ENCODE measurements around the gene PPP4R4. TPM values are rescaled to one million over a fixed set of nuclear protein-coding genes. Genes with fewer than 3 reads are reported as not detected.
"Not testable (repeated sequence)": the region's sequence is repeated elsewhere in the genome, so short reads cannot be mapped to it uniquely, and the experiment has no call there.

The PPP4R4 gene
- total RNA-seq, 2 donors from 2014 or later: 0.32 to 0.38 TPM

DNA sequence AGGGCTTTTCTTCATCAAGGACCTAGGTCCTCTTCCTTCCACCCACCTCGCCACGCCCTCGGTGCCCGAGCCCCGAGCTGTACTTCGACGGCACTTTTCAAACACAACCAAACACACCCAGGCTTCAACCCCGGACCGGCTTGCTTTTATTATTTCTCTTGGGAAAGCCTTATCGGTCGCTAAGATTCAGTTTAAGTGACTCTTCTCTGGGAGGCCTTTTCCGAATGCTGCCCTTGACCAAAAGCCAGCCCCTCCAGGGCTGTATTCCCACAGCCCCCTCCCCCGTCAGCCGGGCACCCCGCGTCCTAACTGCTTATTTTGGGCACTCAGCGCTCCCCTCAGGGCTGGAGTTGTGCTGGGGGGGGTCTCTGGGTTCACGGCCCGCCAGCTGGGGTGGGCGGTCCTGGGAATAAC is 644 bp upstream of the PPP4R4 start:
- peak; percentile 82 for DNase-seq (ENCODE audit: low spot score)
- intact Hi-C loops (cut with DNase I): loop anchor here in 1 of 2 donors (5.0 kb wide), 1 partner anchor 984 kb away; the partner anchor contains the start of gene DICER1

DNA sequence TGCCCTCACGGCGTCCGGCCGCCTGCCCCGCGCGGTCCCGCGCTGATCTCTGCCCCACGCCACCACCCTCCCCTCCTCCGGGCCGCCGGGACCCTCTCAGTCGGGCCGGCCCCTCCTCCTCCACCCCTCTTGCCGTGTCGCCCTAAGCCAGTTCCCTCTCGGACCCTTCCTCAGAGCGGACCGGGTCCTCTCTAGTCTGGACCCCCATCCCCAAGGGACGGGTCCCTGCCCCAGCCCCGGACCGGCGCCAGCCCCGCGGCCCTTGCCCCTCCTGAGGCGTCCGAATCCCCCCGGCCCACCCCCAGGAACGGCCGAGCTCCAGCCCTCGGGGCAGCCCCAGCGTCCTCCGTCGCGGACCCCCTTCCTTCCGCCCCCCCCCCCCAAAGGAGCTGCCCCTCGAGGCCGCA is 485 bp downstream of the PPP4R4 start:
- intact Hi-C loops (cut with DNase I): loop anchor here in 1 of 2 donors (5.0 kb wide), 1 partner anchor 983 kb away; the partner anchor contains the start of gene DICER1
- no peak for DNase-seq (ENCODE audit: low spot score)

DNA sequence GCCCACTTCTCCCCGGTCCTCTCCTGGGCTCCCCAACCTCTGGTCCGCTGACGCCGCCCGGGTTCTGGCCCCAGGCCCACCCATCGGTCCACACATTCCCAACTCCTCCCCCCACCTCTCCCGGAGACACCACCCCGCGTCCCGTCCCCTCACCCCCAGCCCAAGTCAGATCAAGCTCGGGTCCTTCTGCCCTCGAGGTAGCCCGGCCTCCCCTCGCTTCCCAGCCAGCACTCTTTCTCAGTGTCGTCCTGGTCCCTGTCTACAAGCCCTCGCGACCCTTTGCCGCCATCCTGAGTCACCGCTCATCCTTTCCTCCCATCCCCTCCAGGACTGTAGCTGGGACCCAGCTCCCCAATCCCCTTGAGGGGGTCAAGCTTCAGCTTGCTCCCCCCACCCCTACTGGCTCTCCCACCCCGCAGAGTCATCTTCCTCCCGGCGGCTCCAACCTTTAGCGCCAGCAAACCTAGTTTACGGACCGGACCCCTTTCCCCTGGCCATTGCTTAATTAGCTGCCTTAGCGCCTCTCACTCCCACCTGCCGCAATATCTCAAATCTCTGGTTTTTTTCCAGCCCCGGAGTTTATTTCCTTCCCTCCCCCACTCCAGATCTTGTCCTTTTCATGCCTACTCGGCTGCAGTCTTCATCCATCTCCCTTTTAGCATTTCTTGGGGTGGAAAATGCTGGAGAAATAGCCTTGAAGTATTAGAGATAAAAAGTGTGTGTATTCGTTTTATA is 1.1 kb downstream of the PPP4R4 start:
- DNase-seq (ENCODE audit: low spot score): no peak
- intact Hi-C loops (cut with DNase I): no loop called here

DNA sequence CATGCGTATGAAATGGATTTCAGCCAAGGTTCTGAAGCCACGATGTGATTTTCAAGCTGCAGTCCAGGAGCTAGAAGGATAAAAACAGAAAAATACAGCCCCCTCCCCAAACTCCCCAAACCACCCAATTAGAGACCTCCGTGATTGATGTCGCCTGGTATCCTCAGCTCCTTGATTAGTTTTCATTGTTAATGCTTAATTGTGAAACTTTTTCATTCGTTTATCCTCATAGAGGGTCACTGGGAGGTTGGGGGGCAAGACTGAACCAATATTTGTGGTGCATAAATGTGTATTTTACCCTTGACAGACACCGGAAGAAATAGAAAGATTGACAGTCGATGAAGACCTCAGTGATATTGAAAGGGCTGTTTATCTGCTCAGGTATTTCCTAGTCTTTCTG is 1.6 kb downstream of the PPP4R4 start:
- DNase-seq (ENCODE audit: low spot score): no peak
- intact Hi-C loops (cut with DNase I): no loop called here

DNA sequence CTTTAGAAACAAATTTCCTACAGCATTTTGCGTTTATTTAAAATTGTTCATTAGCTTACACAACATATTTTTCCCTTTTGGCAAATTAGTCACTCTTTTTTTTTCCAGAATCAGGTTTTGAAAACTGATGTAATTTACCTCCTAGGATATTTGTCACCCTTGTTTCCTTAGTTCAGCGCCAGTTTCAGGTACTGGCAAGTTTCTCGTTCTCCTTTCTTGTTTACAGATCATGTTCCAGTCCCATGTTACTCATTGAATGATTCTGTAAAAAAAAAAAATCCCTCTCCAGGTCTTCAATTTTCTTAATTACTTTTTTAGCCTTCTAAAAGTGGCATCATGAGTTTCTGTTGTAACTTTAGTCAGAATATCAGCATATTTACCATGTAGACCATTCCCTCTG is 2.7 kb downstream of the PPP4R4 start:
- intact Hi-C loops (cut with DNase I): no loop called here
- no peak for DNase-seq (ENCODE audit: low spot score)

DNA sequence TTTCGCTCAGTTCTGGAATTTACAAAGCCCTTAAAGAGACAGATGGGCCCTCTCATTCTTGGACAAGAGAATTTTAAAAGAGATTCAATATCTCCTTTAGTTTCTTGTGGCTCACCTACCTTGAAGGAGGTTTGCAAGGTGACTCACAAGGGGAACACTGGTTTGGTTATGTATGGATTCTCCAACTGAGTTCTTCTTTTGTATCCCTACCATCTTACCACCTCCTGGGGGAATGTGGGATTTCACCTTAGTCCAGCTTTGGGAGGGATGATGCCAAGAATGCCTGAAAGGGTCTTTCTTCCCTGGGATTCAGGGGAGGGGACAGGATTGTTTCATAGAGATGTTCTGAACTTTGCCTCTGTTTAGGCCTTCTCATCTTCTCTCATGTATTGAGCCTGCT is 3.7 kb downstream of the PPP4R4 start:
- no peak for DNase-seq (ENCODE audit: low spot score)
- intact Hi-C loops (cut with DNase I): no loop called here

DNA sequence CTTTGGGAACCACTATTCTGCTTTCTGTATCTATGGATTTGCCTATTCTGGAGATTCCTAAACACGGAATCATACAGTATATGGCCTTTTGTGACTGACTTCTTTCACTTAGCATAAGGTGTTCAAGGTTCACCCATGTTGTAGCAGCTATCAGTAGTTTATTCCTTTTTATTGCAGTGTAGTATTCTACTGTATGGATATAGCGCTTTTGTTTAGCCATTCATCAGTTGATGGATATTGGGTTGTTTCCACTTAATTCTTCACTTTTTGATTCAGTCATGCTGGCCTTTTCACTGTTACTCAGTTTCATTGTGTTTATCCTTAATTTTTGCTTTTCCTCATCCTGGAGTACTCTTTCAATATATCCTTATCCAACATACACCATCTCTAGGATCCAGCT is 5.1 kb downstream of the PPP4R4 start:
- DNase-seq (ENCODE audit: low spot score): no peak
- intact Hi-C loops (cut with DNase I): no loop called here

DNA sequence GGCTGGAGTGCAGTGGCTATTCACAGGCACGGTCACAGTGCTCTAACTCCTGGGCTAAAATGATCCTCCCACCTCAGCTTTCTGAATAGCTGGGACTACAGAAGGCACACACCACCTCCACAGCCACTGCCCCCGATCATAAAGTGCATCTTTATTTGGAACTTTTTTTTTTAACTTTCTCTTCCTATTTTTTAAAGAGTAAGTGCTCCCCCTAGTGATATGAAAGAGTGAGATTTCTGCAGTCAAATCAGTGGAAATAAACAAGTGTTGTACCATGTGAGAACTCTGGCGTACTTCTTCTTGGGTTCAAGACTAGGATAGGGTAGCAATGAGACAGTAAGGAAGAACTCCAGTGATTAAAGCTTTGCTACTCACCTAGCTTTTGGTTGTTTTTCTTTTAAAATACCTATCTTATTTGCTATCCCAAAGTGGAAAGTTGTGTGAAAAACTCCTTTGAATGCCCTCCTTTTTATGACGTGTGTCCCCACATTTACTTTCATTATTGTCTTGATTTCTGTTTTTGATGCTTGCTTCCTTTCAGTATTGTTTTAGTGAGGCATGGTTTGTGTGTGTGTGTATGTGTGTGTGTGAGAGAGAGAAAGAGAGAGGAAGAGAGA is 6.6 kb downstream of the PPP4R4 start:
- intact Hi-C loops (cut with DNase I): no loop called here

DNA sequence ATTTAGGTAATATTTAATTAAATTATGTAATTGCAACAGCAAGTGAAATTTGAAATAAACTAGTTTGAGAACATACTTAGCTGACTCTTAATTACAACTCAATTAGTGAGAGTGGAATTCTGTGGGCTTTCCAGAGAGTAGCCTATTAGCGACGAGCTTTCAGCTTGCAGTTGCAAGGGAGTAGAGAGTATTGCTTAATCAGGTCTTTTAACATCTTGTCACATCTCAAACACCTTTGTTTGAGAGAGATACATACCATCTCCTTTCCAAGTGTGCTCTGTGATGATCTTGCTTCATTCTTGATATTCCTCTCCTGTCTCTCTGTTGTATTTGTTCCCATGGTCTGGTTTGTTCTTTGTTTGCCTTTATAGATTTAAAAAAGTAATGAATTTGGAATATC is 7.7 kb downstream of the PPP4R4 start:
- intact Hi-C loops (cut with DNase I): no loop called here
- DNase-seq (ENCODE audit: low spot score): no peak

More for the DNA sequence above, 6.6 kb downstream of the PPP4R4 start:
- no peak for DNase-seq (ENCODE audit: low spot score)

DNA sequence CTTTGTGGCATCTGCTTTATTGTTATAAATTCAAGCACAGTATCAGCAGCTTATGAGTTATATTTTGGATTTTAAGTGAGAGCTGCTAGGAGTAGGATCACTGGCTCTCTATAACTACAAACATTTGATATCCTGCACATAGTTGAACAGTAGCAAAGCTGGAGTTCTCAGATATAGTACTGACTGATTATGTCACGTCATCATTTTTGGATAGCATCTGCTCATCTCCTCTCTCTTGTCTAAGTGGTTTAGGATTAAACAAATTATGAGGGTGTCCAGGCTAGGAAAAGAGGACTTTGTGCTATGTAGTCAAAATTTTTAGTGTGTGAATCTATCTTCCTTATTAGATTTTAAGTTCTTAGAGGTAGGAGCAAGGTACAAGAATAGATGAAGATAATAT is 18.4 kb downstream of the PPP4R4 start:
- intact Hi-C loops (cut with DNase I): no loop called here
- no peak for DNase-seq (ENCODE audit: low spot score)

DNA sequence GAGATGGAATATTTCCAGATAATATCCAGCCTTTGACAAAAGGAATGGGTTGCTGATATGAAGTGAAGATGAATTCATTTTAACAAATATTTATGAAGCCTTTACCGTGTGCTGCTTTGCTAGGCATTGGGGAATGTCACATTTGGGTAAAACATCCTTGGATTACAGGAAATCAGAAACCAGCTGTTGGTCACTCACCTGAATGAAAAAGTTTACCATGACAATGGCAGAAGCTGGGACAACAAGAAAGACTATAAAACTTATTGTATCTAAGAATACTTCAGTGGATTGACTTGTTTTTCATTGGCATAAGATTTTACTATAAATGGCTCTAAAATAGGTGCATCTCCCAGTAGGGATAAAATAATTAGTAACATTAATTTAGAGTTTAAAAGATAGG is 19.7 kb downstream of the PPP4R4 start:
- DNase-seq (ENCODE audit: low spot score): no peak
- intact Hi-C loops (cut with DNase I): no loop called here

DNA sequence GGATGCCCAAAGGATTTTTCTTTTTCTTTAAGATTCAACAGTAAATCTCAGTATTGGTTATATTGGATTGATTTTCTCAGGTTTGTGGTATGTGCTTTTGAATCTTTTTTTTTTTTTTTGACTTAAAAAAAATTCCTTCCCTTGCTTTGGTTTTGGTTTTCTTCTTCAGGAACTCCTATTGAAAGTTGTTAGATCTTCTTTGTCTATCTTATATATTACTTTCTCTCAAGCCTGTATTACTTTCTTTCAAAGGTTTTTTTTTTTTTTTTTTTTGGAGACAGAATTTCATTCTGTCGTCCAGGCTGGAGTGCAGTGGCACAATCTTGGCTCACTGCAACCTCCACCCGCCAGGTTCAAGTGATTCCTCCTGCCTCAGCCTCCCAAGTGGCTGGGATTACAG is 21.9 kb downstream of the PPP4R4 start:
- DNase-seq (ENCODE audit: low spot score): no peak
- intact Hi-C loops (cut with DNase I): no loop called here

DNA sequence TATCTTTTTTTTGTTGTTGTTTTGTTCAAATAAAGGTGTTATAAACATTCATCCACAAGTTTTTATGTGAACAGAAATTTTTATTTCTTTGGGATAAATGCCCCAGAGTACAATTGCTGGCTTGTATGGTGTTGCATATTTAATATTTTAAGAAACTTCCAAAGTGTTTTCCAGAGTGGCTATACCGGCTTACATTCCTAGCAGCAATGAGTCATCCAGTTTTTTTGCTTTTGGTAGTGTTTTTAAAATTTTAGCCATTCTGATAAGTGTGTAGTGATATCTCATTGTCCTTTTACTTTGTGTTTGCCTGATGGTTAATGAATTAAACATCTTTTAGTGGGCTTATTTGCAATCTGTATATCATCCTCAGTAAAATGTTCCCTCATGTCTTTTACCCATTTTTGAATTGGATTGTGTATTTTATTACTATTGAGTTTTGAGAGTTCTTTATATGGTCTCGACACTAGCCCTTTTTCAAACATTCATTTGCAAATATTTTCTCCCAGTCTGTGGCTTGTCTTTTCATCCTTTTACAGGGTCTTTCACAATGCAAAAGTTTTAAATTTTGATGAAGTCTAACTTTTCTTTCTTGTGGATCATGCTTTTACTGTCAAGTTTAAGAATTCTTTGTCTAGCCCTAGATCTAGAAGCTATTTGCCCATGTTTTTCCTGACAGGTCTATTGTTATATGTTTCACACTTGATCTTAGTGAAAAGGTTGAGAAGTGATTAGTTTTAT is 29.5 kb downstream of the PPP4R4 start:
- DNase-seq (ENCODE audit: low spot score): no peak
- intact Hi-C loops (cut with DNase I): no loop called here

DNA sequence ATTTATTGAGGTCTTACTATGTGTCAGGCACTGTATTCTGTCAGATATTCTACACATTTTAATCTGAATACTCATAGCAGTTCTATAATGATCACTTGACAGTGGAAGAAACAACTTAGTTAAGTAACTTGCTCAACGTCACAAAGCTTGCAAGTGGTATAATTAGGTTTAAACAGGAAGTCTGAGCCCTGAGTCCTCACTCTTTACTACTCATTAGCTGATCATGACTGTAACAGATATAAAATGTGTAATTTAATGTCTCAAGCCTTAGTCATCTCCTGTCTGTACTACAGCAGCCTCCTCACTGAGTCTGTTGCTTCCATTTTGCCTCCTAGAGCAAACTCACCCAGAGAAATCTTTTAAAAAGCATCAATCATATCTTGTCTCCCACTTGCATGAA is 38.9 kb downstream of the PPP4R4 start:
- DNase-seq (ENCODE audit: low spot score): no peak
- intact Hi-C loops (cut with DNase I): no loop called here

DNA sequence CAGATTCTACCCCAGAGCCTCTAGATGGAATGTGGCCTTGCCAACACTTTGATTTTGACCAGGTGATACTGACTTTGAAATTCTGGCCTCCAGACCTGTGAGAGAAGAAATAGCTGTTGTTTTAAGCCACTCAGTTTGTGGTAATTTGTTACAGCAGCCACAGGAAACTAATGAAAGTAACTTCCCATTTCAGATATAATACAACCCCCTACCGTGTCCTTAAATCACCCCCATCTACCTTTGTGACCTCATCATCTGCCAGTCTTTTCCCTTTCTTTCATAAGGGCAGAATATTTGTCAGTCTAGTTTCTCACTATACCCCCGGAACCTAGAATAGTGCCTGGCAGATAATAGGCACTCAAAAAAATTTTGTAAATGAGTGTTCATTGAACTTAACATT is 39.6 kb downstream of the PPP4R4 start:
- DNase-seq (ENCODE audit: low spot score): no peak
- intact Hi-C loops (cut with DNase I): no loop called here

DNA sequence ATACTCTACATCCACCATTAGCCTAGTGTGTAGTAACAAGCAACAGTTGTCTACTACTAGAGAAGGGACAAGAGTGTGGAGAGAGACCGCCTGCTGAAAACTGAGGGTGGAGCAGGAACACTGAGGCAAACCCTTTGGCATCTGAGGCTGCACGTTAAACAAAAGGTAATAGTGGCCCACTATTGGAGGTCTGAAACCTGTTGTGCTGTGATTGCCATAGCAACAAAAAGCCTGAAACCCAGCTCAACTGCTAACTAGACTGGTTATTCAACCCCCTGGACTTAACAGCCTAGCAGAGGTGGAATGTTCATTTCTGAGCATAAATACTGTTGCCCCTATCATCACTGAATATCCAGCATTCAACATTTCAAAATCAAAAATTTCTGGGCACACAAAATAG is 43.0 kb downstream of the PPP4R4 start:
- intact Hi-C loops (cut with DNase I): no loop called here
- no peak for DNase-seq (ENCODE audit: low spot score)

DNA sequence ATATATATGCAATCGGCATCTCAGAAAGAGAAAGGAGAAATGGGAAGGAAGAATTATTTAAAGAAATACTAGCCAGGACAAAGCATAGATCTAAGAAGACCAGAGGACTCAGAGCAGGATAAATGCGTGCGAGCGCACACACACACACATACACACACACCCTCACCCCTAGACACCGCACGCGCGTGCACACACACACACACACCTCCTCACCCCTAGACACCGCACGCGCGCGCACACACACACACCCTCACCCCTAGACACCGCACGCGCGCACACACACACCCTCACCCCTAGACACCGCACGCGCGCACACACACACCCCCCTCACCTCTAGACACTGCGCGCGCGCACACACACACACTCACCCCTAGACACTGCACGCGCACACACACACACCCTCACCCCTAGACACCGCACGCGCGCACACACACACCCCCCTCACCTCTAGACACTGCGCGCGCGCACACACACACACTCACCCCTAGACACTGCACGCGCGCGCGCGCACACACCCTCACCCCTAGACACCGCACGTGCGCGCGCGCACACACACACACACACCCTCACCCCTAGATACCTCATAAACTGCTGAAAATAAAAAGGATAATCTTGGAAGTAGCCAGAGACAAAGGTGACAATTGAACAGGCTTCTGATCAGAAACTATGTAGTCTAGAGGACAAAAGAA is 44.2 kb downstream of the PPP4R4 start:
- DNase-seq (ENCODE audit: low spot score): not testable (repeated sequence)

DNA sequence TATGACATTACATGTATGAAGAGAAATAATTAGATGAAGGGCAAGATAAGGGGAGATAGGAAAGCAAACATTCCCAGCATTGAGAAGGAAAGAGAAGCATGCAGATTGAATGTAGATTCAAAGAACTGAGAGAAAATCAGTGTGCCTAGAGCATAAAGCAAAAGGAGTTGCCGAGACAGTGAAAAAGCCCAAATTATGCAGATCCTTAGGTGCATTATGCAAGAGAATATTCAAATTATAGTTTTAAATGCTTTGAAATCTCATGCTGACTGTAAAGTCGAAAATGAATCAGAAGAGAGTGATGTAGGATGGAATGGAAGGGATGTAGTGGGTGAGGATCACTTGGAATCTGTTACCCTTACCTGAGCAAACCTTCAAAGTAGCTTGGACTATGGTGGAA is 49.9 kb downstream of the PPP4R4 start:
- intact Hi-C loops (cut with DNase I): no loop called here
- DNase-seq (ENCODE audit: low spot score): no peak

More for the DNA sequence above, 44.2 kb downstream of the PPP4R4 start:
- intact Hi-C loops (cut with DNase I): not testable (repeated sequence)

DNA sequence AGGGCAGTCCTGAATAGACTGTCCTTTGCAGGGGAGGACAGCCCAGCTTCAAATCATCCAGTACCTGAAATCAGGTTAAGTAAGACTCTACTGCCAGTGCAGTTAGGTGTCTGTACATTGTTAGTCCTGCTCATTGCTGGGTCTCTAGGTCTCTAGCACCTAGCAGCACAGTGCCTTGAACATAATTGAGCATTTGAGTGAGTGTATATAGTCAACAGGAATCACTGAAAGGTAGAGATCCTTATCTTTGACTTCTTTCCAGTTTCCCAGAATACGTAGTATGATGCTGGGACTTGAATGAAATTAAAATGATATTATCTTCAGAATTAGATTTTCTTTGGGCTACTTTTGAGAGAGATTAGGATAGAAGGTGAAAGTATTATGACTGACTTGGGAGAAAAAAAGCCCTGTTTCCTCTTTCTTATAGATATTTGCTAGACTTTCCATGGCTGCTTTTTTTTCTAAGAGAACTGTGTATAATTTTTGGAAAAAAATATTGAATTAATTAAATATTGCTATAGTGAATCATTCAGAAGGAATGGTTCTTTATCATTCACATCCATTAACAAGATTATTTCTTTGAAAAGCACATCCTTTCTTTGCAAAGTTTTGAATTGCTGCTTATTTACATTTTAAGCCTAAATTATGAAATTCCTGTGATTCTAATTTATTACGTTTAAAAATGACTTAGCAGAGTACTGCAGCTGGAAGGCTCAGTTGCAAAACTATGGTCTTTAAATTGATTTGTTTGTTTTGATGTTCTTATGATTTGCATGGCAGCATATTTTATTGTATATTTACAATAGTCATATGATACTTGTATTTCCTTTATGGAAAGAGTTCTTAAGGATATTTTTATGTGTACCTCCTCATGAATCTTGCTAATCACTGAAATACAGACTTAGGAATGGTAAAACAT is 51.6 kb downstream of the PPP4R4 start:
- no peak for DNase-seq (ENCODE audit: low spot score)
- intact Hi-C loops (cut with DNase I): no loop called here

Measured in posterior vena cava (tissue), 2 donors.